ENCODE measurements around the gene SH3BP2.

The SH3BP2 gene

DNA sequence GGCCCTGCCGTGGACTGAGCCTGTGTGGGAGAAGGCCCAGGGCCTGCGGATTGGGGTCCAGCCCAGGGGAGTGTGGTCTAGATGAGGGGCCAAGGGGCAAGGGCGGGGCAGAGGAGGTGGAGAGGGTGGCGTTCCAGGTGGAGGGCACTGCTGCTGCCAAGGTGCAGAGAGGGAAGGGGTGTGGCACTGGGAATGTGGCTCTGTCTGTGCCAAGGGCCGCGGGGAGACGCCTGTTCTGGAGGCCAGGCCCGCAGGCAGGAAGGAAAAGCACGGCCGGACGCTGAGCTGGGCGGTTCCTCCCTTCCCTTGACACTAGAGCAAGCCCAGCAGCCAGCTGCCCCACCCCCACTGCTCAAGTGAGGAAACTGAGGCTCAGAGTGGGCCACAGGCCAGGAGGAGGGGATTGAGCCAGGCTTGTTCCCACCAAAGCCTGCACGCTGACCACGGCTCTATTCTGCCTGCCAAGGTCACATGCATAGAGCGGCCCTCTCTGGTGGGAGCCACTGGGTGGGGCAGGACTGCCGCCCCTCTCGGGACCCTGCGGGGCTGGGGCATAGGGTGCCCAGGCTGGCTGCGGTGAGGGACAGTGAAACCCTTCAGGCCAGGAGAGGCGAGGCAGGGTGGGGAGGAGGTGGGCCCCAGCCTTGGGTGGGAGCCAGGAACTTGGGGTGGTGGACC, 13.0 kb downstream of the SH3BP2 start:
- no peak overlapping the region for H2BK5ac ChIP-seq (ENCODE audit: low read depth, low read length, poor library complexity)
- no peak overlapping the region for H4K12ac ChIP-seq (ENCODE audit: low read depth, low read length)
- H3K36me3 ChIP-seq (ENCODE audit: control insufficient read depth in 1 of 2, insufficient read depth in 2 of 2, low read length in 2 of 2), result no peaks in the 10 kb centered on the region
- no peak overlapping the region for H2AK5ac ChIP-seq (ENCODE audit: low read length)
- H3K9me3 ChIP-seq (ENCODE audit: insufficient read depth, low read depth, low read length), result no peaks in the 10 kb centered on the region
- no peak overlapping the region for H3K23ac ChIP-seq (ENCODE audit: low read length)
- no peak overlapping the region for H4K8ac ChIP-seq (ENCODE audit: low read depth, low read length)
- H2BK120ac ChIP-seq (ENCODE audit: insufficient read depth, low read length, poor library complexity), result no peak overlapping the region
- no CpG with 5 or more reads among the region's 20 CpGs for WGBS (ENCODE audit: extremely low coverage, insufficient coverage, insufficient read length)
- peaks cover 5 to 6% of the 10 kb centered on the region in 2 experiments for H3K4me1 ChIP-seq (ENCODE audit: control insufficient read depth in 1 of 2, insufficient read depth in 2 of 2, low read length in 2 of 2)
- H3K4ac ChIP-seq (ENCODE audit: low read depth, low read length), result no peak overlapping the region
- no peak overlapping the region for H2BK12ac ChIP-seq (ENCODE audit: low read length)
- no peak overlapping the region for H2AFZ ChIP-seq (ENCODE audit: insufficient read depth, low read length, poor library complexity)
- no peak overlapping the region for H4K91ac ChIP-seq (ENCODE audit: low read depth, low read length)
- no peak overlapping the region for H3K27ac ChIP-seq (ENCODE audit: low read depth, low read length)
- no peak overlapping the region for H3K4me2 ChIP-seq (ENCODE audit: low read length)
- no peaks in the 10 kb centered on the region for H3K79me2 ChIP-seq (ENCODE audit: control insufficient read depth, insufficient read depth, low read length, poor library complexity)
- no peak overlapping the region for H3K18ac ChIP-seq (ENCODE audit: low read length)
- H3K9ac ChIP-seq (ENCODE audit: low read length), result no peak overlapping the region
- no peaks in the 10 kb centered on the region for H3K27me3 ChIP-seq (ENCODE audit: insufficient read depth, low read length)
- H3K4me3 ChIP-seq (ENCODE audit: low read depth, low read length), result no peak overlapping the region
- DNase-seq, result no peak
- H3K79me1 ChIP-seq (ENCODE audit: low read length), result peaks cover 2% of the 10 kb centered on the region
- H3K14ac ChIP-seq (ENCODE audit: low read length), result no peak overlapping the region

DNA sequence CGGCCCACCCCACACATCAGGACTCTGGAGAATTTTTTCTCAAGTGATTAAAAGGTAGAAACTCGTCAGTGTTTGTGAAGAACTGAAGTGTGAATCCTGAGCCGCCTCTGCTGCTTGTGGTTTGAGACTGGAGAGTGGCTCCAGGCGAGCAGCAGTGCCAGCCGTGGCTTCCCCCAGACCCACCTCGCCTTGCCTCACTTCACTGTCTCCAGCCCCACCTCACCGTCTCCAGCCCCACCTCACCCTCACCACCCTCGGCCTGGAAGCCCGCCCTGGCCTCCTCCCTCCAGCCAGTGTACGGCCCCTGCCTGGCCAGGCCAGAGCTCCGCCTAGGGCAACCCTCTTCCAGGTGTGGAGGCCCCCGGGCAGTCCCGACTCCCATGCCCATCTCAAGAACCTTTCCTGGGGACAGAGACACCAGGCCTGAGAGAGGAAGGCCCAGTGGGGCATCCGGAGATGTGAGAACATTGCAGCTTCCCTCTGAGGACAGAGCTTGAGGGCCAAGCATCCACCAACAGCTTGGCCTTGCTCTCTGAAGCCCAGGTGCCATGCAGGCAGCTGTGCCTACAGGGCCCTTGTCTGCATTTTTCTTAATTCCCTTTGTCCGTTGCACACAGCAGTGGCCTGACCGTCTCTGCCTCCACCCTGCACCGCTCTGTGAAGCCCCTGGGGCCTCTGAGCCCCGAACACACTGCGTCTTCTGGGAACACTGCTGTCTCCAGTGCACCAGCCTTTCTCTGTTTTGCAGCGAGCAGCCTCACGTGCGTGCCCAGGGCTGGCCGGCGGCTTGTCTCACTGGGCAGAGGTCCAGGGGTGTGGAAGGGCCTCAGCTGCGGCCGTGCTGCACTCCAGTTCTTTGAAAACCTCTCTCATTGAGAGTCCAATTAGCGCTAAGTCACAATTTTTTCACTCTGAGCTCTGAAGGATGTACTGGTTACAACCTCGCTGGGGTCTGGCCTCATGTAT, 13.8 kb downstream of the SH3BP2 start:
- Histone ChIP-seq H3K4me3 (ENCODE audit: low read depth, low read length) (no peak overlapping the region), H2AFZ (ENCODE audit: insufficient read depth, low read length, poor library complexity) (no peak overlapping the region), H2AK5ac (ENCODE audit: low read length) (no peak overlapping the region), H4K8ac (ENCODE audit: low read depth, low read length) (no peak overlapping the region), H2BK12ac (ENCODE audit: low read length) (no peak overlapping the region), H3K27me3 (ENCODE audit: insufficient read depth, low read length) (no peaks in the 10 kb centered on the region), H3K18ac (ENCODE audit: low read length) (no peak overlapping the region), H3K27ac (ENCODE audit: low read depth, low read length) (no peak overlapping the region), H2BK5ac (ENCODE audit: low read depth, low read length, poor library complexity) (no peak overlapping the region), H3K23ac (ENCODE audit: low read length) (no peak overlapping the region), H4K91ac (ENCODE audit: low read depth, low read length) (no peak overlapping the region), H3K14ac (ENCODE audit: low read length) (no peak overlapping the region), H3K79me2 (ENCODE audit: control insufficient read depth, insufficient read depth, low read length, poor library complexity) (no peaks in the 10 kb centered on the region), H3K4me2 (ENCODE audit: low read length) (no peak overlapping the region), H3K4me1 (ENCODE audit: control insufficient read depth in 1 of 2, insufficient read depth in 2 of 2, low read length in 2 of 2) (peaks cover 0 to under 1% of the 10 kb centered on the region in 2 experiments), H3K79me1 (ENCODE audit: low read length) (no peaks in the 10 kb centered on the region), H4K12ac (ENCODE audit: low read depth, low read length) (no peak overlapping the region), H3K36me3 (ENCODE audit: control insufficient read depth in 1 of 2, insufficient read depth in 2 of 2, low read length in 2 of 2) (no peaks in the 10 kb centered on the region), H3K4ac (ENCODE audit: low read depth, low read length) (no peak overlapping the region), H2BK120ac (ENCODE audit: insufficient read depth, low read length, poor library complexity) (no peak overlapping the region), H3K9me3 (ENCODE audit: insufficient read depth, low read depth, low read length) (no peaks in the 10 kb centered on the region), H3K9ac (ENCODE audit: low read length) (no peak overlapping the region)
- DNase-seq, result no peak
- no CpG with 5 or more reads among the region's 28 CpGs for WGBS (ENCODE audit: extremely low coverage, insufficient coverage, insufficient read length)

DNA sequence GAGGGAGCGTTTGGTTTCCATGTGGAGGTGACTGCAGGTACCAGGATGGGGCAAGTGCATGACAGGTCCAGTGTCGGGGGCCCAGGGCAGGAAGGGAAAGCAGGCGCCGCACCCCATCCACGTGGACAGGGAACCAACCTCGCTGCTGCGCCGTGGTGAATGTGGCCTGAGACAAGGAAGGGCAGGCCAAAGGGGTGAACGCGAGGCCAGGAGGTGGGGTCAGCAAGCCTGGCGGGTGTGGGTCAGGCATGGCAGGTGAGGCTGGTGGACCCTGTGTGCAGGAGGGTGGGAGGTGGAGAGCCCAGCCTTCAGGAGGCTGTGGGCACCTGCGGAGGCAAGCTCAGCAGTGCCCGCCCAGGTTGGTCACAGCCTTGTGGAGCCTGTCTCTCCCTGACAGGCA, 14.7 kb downstream of the SH3BP2 start:
- no peak overlapping the region for H4K91ac ChIP-seq (ENCODE audit: low read depth, low read length)
- no peak overlapping the region for H3K4me2 ChIP-seq (ENCODE audit: low read length)
- WGBS (ENCODE audit: extremely low coverage, insufficient coverage, insufficient read length), result no CpG with 5 or more reads among the region's 13 CpGs

DNA sequence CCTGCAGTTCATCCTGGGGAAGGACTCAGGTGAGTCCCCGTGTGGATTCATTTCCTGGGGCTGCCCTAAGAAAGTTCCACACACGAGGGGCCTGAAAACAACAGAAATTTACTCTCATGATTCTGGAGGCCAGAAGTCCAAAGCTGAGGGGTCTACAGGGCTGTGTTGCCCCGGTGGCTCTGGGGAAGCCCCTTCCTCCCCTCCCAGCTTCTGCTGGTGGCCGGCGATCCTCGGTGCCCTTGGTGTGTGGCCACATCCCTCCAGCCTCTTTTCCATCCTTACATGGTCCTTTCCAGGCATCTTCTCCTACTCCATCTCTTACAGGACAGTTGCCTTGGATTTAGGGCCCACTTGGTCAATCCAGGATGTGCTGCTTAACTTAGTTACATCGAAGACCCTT, 15.1 kb downstream of the SH3BP2 start:
- no peak for DNase-seq
- no peaks in the 10 kb centered on the region for H3K27me3 ChIP-seq (ENCODE audit: insufficient read depth, low read length)

More for the DNA sequence above, 14.7 kb downstream of the SH3BP2 start:
- Histone ChIP-seq H3K4me1 (ENCODE audit: control insufficient read depth in 1 of 2, insufficient read depth in 2 of 2, low read length in 2 of 2) (peaks cover 4 to 7% of the 10 kb centered on the region in 2 experiments), H3K36me3 (ENCODE audit: control insufficient read depth in 1 of 2, insufficient read depth in 2 of 2, low read length in 2 of 2) (no peaks in the 10 kb centered on the region), H3K9ac (ENCODE audit: low read length) (no peak overlapping the region), H3K9me3 (ENCODE audit: insufficient read depth, low read depth, low read length) (no peaks in the 10 kb centered on the region), H3K4me3 (ENCODE audit: low read depth, low read length) (no peak overlapping the region), H3K79me1 (ENCODE audit: low read length) (peaks cover 3% of the 10 kb centered on the region), H3K27ac (ENCODE audit: low read depth, low read length) (no peak overlapping the region), H2BK5ac (ENCODE audit: low read depth, low read length, poor library complexity) (no peak overlapping the region), H2BK12ac (ENCODE audit: low read length) (no peak overlapping the region), H2AFZ (ENCODE audit: insufficient read depth, low read length, poor library complexity) (no peak overlapping the region), H3K18ac (ENCODE audit: low read length) (no peak overlapping the region), H3K27me3 (ENCODE audit: insufficient read depth, low read length) (no peaks in the 10 kb centered on the region), H4K12ac (ENCODE audit: low read depth, low read length) (no peak overlapping the region), H3K79me2 (ENCODE audit: control insufficient read depth, insufficient read depth, low read length, poor library complexity) (no peaks in the 10 kb centered on the region), H4K8ac (ENCODE audit: low read depth, low read length) (no peak overlapping the region), H2BK120ac (ENCODE audit: insufficient read depth, low read length, poor library complexity) (no peak overlapping the region), H3K23ac (ENCODE audit: low read length) (no peak overlapping the region), H3K14ac (ENCODE audit: low read length) (no peak overlapping the region), H3K4ac (ENCODE audit: low read depth, low read length) (no peak overlapping the region), H2AK5ac (ENCODE audit: low read length) (no peak overlapping the region)
- no peak for DNase-seq

More for the DNA sequence above, 15.1 kb downstream of the SH3BP2 start:
- H3K9ac ChIP-seq (ENCODE audit: low read length), result no peak overlapping the region
- no peak overlapping the region for H4K8ac ChIP-seq (ENCODE audit: low read depth, low read length)
- H3K23ac ChIP-seq (ENCODE audit: low read length), result no peak overlapping the region
- H2BK5ac ChIP-seq (ENCODE audit: low read depth, low read length, poor library complexity), result no peak overlapping the region
- no peaks in the 10 kb centered on the region for H3K9me3 ChIP-seq (ENCODE audit: insufficient read depth, low read depth, low read length)
- H2AK5ac ChIP-seq (ENCODE audit: low read length), result no peak overlapping the region
- no peak overlapping the region for H2BK12ac ChIP-seq (ENCODE audit: low read length)
- no peak overlapping the region for H2AFZ ChIP-seq (ENCODE audit: insufficient read depth, low read length, poor library complexity)
- no peak overlapping the region for H3K27ac ChIP-seq (ENCODE audit: low read depth, low read length)
- no peaks in the 10 kb centered on the region for H3K36me3 ChIP-seq (ENCODE audit: control insufficient read depth in 1 of 2, insufficient read depth in 2 of 2, low read length in 2 of 2)
- no peak overlapping the region for H3K4me3 ChIP-seq (ENCODE audit: low read depth, low read length)
- H3K4ac ChIP-seq (ENCODE audit: low read depth, low read length), result no peak overlapping the region
- no peak overlapping the region for H3K14ac ChIP-seq (ENCODE audit: low read length)
- peaks cover 4 to 7% of the 10 kb centered on the region in 2 experiments for H3K4me1 ChIP-seq (ENCODE audit: control insufficient read depth in 1 of 2, insufficient read depth in 2 of 2, low read length in 2 of 2)
- H3K79me1 ChIP-seq (ENCODE audit: low read length), result peaks cover 3% of the 10 kb centered on the region
- H3K18ac ChIP-seq (ENCODE audit: low read length), result no peak overlapping the region
- H3K79me2 ChIP-seq (ENCODE audit: control insufficient read depth, insufficient read depth, low read length, poor library complexity), result no peaks in the 10 kb centered on the region
- no peak overlapping the region for H4K91ac ChIP-seq (ENCODE audit: low read depth, low read length)
- H4K12ac ChIP-seq (ENCODE audit: low read depth, low read length), result no peak overlapping the region
- H3K4me2 ChIP-seq (ENCODE audit: low read length), result no peak overlapping the region
- no peak overlapping the region for H2BK120ac ChIP-seq (ENCODE audit: insufficient read depth, low read length, poor library complexity)
- no CpG with 5 or more reads among the region's 7 CpGs for WGBS (ENCODE audit: extremely low coverage, insufficient coverage, insufficient read length)
